HG03558 (cell line): ENCODE measurements around the gene GPRC5D.

Experiments
- ATAC-seq: cut with Tn5 transposase; IDR thresholded peaks from one replicate; pipeline ENCODE4 v1.9.1; 2021; ENCODE audit warnings: moderate number of reproducible peaks; ENCODE audit not compliant: unreplicated experiment; ENCODE audit errors: extremely low read depth

GPRC5D gene

DNA sequence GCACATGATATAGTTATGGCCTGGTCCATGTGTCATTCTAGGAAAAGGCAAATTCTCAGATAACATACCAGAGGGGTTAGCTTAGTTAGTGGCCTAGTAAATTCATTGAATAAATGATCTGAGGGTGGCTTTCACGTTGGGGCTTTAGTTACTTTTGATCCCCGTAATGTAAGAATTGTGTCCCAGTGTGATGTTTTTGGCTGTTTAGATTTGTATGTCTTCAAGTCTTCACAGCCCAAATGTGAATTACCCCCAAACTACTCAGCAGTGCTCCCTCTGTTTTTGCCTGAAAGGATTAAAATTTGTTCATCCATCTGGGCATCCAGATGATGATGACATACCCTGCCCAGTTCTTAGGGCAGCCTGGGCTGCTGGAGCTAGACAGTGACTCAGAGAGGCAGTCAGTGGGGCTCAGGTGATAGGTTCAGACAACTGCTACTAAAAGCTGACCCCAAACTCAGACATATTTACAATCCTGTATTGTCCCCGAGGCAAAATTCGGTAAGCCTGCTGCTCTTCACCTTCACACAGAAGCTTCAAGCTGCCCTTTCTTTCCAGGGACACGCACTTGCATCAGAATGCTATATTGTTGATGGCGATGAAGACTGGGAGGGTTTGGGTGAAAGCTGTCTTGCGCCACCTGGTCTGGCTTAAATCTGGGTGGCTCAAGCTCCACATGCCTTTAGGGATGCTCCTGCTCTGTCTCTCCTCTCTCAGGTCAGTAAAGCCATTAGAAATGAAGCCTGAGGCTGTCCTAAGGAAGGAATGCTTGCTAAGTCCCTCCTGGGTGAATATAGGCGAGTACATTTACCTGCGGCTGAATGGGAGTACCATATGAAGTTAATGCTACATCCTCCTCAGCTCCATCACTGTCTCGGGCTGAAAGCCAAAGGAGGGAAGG lies 10.3 kb downstream of the GPRC5D start:
- no peak for ATAC-seq

DNA sequence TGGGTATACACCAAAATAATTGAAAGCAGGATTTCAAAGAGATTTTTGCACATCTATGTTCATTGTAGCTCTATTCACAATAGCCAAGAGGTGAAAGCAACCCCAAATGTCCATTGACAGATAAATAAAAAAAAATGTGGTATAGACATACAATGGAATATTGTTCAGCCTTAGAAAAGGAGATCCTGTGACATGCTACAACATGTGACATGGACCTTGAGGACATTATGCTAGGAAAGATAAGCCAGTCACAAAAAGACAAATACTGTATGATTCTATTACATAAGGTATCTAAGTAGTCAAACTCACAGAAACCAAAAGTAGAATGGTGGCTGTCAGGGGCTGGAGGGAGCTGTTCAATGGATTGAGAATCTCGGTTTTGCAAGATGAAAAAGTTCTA lies 12.1 kb downstream of the GPRC5D start:
- ATAC-seq, result no peak

DNA sequence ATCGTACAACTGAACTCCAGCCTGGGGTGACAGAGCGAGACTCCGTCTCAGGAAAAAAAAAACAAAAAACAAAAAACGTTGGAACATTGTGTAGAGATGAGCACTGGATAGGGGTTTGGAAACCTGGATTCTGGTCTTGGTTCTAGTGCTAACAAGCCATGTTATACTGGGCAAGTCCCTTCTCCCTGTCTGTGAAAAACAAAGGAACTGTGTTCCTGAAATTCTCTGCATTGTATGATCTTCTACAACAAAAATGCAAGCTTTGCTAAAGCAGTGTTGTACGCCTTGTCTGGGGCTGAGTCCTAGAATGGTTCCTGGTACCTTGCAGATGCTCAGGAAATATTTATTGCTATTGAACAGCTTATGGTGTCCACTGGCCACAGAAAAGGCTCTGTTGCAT lies 13.4 kb downstream of the GPRC5D start:
- ATAC-seq, result no peak

DNA sequence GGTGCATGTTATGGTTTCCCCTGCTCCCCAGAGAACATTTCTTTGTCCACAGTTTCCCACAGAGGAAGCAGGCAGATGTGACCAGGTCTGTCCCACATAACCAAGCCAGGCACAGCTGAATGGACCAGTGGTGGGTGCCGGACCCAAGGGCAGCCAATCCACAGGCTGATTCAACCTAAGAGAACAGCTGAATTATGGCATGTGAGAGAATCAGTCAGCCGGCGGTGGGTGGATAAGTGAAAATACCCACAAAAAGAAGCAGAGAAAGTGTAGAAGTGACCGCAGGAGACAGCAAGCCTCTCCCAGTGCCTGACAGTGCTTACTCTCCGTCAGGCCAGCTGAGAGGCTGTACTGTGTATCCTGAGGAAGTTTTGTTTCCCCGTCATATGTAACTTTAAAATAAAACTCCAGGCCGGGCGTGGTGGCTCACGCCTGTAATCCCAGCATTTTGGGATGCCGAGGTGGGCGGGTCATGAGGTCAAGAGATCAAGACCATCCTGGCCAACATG lies 14.9 kb downstream of the GPRC5D start:
- ATAC-seq, result no peak

DNA sequence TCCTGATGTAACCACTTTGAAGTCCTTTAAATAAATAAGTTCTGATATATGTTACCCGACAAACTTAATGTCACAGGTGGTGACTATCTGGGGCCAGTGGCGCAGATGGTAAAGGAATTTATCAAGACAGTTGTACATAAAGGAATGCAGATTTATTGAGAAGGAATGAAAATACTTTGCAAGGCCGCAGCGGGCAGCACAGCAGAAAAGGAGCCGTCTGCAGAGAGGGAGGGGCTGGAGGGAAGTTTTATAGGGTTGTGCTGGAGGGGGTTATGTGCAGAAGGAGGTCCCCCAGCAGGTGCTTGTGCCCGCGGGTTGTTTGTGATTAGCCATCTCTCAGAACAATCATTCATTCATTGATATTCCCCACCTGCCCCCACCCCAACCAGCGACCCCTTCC lies 17.4 kb downstream of the GPRC5D start:
- no peak for ATAC-seq

DNA sequence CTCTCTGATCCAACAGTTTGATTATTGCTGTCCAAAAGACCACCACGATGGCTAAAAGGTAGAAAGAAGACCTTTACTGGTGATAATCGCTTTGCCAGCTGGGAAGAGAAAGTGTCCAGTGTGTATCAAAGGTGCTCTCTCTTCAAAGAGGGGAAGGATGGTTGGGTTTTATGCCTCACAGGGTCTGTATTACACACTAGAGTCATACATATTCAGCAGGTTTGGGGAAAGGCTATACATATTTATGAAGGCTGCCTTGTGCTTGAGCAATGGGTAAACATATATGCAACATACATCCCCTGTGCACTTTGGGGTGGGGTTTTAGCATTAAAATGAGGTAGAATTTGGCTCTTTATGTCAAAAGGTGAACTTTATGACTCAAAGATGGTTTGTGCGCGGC lies 18.2 kb downstream of the GPRC5D start:
- no peak for ATAC-seq

DNA sequence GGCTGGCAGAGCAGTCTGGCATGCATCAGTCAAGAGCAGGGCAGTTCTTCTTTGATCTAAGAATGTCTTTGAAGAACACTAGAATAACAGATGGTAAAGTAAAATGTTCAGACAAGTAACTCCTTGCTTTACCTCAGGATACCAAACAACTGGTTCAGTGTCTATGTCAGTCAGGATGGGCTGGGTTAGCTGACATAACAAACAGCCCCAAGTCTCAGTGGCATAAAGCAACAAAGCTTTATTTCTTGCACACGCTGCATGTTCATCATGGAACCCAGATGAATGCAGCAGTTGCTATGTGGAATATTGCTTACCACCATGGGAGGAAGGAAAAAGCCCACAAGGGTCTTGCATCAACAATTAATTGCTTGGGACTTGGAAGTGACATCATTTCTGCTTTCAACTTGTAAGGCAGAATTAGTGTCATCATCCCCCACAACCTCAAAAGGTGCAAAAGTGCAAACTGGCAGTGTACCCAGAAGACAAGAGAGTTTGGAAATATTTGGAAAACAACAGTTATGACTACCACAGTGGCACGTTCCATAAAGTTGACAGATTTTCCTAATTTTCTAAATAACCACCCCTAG lies 21.2 kb downstream of the GPRC5D start:
- ATAC-seq, result no peak

DNA sequence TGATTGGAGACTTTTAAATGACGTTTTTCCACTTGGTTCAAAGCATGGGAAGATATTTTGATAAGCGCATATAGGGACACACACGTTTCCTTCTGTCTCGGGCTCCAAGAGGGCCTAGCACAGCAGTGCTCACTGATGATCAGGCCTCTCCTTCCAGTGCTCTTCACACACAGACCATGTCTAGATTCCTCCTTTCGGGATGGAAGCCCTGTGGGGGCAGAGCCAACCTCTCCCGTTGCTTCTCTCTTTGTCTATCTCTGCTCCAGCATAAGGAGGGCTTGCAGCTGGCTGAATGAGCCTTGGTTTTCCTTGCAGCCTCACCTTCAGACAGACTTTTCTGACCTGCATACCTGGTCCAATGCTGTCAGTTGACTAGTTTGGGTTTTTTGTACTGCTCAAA lies 22.3 kb downstream of the GPRC5D start:
- ATAC-seq, result no peak

DNA sequence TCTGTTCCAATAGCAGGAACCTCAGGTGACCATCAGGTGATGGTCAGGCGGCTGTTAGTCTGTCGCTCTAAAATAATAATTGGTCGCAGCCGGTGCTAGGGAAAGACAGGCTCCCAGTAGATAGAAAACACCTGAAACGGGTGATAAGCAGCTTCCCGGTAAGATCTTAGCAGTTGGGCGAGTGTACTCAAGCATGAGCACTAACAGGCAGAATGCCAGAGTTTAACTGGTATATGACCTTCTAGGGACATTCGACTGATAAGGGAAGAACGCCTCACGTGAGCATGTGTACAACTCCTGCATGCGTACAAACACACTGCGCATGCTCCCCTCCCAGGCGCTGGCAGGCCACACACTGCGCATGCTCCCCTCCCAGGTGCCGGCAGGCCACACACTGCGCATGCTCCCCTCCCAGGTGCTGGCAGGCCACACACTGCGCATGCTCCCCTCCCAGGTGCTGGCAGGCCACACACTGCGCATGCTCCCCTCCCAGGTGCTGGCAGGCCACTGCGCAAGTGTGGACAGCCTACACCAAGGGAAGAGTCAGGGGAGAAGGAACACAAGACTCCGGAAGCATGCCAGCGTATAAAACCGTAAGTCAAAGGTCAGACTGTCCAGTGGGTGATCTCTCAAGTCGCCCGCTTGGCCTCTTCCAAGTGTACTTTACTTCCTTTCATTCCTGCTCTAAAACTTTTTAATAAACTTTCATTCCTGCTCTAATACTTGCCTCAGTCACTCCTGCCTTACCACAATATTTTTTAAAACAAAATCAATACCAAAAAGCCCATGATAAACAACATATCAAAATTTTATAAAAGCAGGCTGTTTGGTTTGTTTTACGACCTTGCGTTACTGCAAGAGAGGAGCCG lies 24.5 kb downstream of the GPRC5D start:
- no peak for ATAC-seq

DNA sequence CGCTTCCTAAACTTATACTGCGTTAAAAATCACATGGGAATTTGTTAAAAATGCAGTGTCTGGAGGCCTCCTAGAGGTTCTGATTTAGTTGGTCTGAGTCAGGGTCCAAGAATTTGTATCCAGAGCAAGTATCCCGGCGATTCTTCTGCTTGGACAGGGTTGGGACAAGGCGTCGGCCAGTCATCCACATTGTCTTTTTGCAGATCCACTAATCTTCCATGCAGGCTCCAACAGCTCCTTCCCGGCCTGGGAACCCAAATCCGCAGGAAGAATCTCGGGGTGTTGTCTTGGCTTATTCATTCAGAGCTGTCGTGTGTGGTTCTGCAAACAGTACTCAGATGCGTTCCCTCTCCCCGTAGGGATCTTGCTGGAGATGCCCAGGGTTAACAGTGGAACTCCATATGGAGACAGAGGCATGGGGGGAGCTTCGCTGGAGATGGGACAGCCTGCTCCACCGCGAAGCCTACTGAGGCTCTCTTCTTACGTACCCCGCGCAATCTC lies 25.3 kb downstream of the GPRC5D start:
- ATAC-seq, result no peak

DNA sequence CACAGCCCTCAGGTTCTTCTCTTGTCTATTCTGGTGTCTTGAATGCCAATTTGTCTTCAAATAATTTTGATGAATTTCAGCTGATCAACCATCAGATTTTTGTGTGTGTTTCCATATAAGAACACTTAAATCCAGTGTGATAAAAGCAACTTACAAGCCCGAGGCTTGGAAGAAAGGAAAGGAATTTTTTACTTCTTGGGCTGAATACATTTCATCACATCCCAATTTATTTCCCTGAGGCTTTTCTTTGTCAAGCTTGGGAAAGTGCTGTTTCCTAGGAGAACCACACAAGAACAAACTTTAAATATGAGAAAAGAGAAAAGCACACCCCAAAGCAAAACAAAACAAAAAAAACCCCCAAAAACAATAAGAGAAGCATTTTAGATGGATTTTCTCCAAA lies 26.6 kb downstream of the GPRC5D start:
- ATAC-seq, result no peak

DNA sequence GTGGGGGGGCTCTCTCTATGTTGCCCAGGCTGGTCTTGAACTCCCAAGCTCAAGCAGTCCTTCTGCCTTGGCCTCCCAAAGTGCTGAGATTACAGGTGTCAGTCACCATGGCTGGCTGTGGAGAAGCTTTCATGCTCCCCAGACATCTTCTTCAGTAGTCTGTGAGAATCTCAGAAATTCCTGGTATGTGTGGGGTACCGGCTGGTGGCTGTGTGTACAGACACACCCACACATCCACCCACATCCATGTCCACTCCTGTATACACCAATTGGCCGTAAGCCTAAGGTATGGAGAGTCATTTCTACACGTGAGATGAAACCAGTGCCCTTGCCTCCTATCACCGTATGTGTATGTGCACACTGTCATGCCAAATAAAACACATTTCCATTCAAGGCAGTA lies 27.8 kb downstream of the GPRC5D start:
- ATAC-seq, result no peak

DNA sequence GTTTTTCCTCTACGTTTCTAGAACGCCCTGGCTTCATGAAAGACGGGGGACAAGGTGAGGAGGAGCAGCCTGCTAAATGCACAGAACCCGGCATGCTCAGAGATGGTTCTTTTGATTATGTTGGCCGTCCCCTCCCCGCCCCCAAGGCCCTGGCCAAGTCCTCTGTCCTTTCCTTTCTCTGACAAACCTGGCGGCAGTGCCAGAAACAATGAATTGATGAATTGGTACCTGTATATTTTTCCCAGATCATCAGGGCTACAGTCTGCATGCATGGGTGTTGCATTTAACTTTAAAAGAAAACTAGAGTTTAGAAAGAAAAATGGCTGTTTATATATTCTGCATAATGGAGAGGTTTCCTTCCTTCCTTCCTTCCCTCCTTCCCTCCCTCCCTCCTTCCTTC lies 29.0 kb downstream of the GPRC5D start:
- no peak for ATAC-seq

DNA sequence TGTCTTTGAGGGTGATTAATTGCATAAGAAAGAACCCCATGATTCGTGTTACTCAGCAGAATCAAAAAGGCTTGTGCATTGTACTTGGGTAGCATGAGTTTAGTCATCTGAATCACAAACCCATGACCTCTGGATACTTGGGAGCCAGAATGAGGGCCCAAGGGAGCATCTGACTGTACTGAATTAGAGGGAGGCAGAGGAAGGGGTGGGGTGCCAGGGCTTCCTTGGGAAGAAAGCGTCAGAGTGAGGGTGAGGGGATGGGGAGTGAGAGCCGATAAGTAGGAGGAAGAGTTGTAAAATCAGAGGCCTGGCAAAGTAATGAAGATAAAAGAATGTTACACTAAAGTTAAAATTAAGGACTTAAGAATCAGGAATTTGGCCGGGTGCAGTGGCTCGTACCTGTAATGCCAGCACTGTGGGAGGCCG lies 29.8 kb downstream of the GPRC5D start:
- ATAC-seq, result no peak

DNA sequence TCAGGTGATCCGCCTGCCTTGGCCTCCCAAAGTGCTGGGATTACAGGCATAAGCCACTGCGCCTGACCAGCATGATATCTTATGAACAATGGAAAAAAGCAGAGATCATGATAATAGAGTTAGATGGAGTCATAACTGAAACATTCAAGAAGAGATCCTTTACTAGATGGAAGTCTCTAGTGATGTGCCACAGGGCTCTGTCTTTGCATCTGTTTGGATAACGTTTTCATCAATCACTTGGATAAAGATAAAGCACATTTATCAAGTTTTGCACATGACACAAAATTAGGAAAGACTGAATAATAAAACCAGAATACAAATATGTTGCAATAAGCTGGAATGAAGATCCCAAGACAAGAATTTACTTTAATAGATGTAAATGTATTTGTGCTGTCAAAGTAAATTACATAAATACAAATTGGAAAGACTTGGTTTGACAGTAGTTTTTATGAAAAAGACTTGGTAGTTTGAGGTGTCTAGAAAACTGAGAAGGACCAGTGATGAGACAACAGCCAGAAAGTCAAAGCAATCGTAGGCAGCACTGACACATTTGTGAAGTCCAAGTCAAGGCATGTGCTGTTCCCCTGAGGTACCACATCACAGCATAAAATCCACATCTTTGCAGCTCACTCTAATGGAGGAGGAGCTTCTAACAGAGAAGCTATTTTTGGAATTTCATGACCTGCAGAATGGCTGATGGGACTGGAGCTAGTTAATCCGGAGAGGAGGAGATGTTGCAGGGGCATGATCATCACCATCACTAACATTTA lies 32.1 kb downstream of the GPRC5D start:
- ATAC-seq, result no peak

DNA sequence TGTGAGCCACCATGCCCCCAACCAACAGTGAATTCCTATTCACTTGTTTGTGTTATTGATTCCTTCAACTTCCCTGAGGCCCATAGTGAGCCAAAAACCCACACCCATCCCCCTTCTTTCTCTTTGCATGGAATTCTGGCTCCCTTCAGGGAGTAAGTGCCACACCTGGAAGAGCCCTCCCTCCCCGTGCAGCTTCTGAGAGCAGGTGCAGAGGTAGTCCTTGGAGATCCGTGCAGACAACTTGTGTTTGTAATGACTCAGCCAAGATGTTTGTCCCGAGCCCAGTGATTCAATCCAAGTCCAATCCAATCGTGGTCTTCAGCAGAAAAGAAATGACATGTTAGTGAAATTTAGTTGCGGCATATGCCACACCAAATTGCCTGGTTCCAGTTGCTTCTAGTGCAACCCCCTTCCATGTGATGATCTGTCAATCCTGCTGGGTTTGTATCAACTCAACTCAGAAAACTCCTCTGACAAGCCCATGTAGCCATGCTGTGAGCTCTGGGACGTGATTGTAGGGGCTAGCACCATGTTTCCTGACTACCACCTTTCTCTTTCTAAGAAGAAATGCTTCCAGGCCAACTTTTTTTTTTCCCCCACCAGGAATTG lies 33.1 kb downstream of the GPRC5D start:
- ATAC-seq, result no peak

DNA sequence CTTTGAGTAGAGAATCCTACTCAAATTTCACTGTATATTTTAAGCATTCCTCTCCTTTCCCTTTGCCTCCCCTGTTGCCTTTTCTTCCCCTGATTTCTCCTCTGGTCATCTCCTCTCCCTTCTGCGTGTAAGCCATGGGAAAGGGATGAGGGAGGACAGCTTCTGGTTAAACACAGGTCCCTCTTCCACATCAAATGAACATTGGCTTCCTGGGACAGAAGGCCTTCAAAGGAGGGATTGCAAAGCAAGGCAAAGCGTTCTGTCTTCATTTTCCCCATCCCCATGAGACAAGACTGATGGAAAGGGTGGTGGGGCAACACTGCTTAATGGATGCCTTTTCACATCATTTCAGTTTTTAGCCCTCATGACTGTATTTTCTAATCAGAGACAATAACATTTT lies 34.5 kb downstream of the GPRC5D start:
- ATAC-seq, result no peak

DNA sequence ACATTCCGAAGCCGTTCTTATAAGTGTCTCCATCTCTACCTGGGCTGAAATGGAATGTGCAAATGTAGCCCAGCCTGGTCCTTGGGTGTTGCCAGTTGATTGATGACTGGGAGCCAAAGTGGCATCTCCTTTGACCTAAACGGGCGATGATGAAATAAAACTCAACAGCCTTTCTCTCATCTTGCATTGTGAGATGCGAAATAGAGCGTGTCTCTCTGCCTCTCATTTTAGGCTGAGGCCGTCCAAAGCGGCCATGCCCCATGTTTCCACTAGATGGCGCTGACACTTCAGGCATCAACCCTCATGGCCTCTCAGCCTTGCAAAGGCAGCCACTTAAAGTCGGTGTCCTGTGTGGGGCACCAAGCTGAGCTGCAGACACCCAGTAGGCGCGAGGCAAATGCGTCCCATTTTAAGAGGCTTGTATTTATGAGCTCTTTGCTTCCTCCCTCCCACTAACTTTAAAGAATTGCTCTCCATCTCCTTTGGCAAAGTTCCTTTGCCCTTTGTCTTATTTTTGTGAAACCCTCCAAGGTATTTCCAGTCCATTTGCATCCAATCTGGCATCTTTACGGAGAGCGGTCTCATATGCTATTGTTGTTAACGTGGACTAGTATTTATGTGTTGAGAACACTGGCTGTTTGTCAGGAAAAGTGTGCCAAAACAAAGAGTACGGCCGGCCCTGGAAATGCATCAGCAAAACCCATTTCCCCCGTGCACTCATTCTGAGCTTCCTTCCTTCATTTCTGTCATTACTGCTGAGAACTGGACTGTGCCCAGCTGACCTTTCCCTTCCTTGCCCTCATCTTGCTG lies 35.6 kb downstream of the GPRC5D start:
- peak; percentile 43 for ATAC-seq

DNA sequence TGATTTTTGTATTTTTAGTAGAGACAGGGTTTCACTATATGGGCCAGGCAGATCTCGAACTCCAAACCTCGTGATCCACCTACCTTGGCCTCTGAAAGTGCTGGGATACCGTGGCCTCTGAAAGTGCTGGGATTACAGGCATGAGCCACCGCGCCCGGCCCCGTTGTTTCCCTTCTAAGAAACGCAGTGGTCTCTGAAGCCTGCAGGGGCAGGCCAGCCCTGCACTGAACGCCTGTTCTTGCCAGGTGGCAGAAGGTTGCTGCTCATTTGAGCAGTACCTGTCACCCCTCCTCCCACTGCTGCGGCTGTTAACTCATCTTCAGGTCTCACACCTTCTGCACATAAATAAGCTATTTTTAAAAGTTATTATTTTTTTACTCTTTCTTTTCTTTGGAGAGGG lies 36.3 kb downstream of the GPRC5D start:
- ATAC-seq, result no peak
